Astrocyte (in vitro differentiated cells and primary cell): ENCODE results near the gene B9D1. TPM values are rescaled to one million over a fixed set of nuclear protein-coding genes. Genes with fewer than 3 reads are reported as not detected.

Experiments used
- DNase-seq: peaks from one replicate; pipeline ENCODE4 v3.0.0-alpha.2; 2010; ENCODE audit warnings: low read depth
- FAIRE-seq: peaks from 2 replicates; lab custom pipeline; 2011; peaks lifted over from hg19 to GRCh38; lab: Jason Lieb, UNC
- H2AFZ ChIP-seq: 2 replicates; pipeline ENCODE4 v1.6.0; 2012; ENCODE audit warnings: low read depth, low read length, inconsistent platforms
- H3K27ac ChIP-seq: 2 replicates; pipeline ENCODE4 v1.5.1; 2011; ENCODE audit warnings: low read depth, low read length, inconsistent platforms
- H3K27me3 ChIP-seq: 2 replicates; pipeline ENCODE4 v1.6.0; 2011; ENCODE audit warnings: low read length, inconsistent platforms; ENCODE audit not compliant: insufficient read depth
- H3K36me3 ChIP-seq: 2 replicates; pipeline ENCODE4 v1.5.1; 2011; ENCODE audit warnings: low read length, inconsistent platforms; ENCODE audit not compliant: insufficient read depth
- H3K4me1 ChIP-seq: 2 replicates; pipeline ENCODE4 v1.5.1; 2011; ENCODE audit warnings: low read length, inconsistent platforms; ENCODE audit not compliant: insufficient read depth
- H3K4me2 ChIP-seq: 2 replicates; pipeline ENCODE4 v1.6.0; 2012; ENCODE audit warnings: low read length, inconsistent platforms
- H3K4me3 ChIP-seq: 2 replicates; pipeline ENCODE4 v1.5.1; 2011; ENCODE audit warnings: low read depth, mild to moderate bottlenecking, low read length, inconsistent platforms; ENCODE audit not compliant: insufficient read depth
- H3K79me2 ChIP-seq: 2 replicates; pipeline ENCODE4 v1.6.0; 2012; ENCODE audit warnings: mild to moderate bottlenecking, low read length, inconsistent platforms; ENCODE audit not compliant: insufficient read depth
- H3K9ac ChIP-seq: 2 replicates; pipeline ENCODE4 v1.6.0; 2012; ENCODE audit warnings: mild to moderate bottlenecking, low read length, inconsistent platforms
- H3K9me3 ChIP-seq: 2 replicates; pipeline ENCODE4 v1.5.1; 2012; ENCODE audit warnings: low read depth, mild to moderate bottlenecking, low read length, inconsistent platforms; ENCODE audit not compliant: insufficient read depth
- H4K20me1 ChIP-seq: 2 replicates; pipeline ENCODE4 v1.6.0; 2012; ENCODE audit warnings: low read length, inconsistent platforms; ENCODE audit not compliant: insufficient read depth
- H3K27ac Mint-ChIP-seq: one replicate; pipeline ENCODE4 v1.8.0; 2021; ENCODE audit warnings: mild to moderate bottlenecking, mixed read lengths; ENCODE audit not compliant: unreplicated experiment
- H3K27me3 Mint-ChIP-seq: one replicate; pipeline ENCODE4 v1.8.0; 2021; ENCODE audit warnings: low read depth, mixed read lengths; ENCODE audit not compliant: unreplicated experiment
- H3K36me3 Mint-ChIP-seq: one replicate; pipeline ENCODE4 v1.8.0; 2021; ENCODE audit warnings: low read depth, mixed read lengths; ENCODE audit not compliant: unreplicated experiment
- H3K4me1 Mint-ChIP-seq: one replicate; pipeline ENCODE4 v1.8.0; 2021; ENCODE audit warnings: low read depth, mixed read lengths; ENCODE audit not compliant: unreplicated experiment
- H3K4me3 Mint-ChIP-seq: one replicate; pipeline ENCODE4 v1.8.0; 2021; ENCODE audit warnings: mild to moderate bottlenecking, moderate library complexity, mixed read lengths; ENCODE audit not compliant: unreplicated experiment
- H3K9me3 Mint-ChIP-seq: one replicate; pipeline ENCODE4 v1.8.0; 2021; ENCODE audit warnings: mild to moderate bottlenecking, mixed read lengths; ENCODE audit not compliant: unreplicated experiment
- EZH2 ChIP-seq: IDR thresholded peaks from 2 replicates; pipeline ENCODE4 v1.6.1; 2012; ENCODE audit warnings: mild to moderate bottlenecking, low read length, inconsistent platforms; ENCODE audit not compliant: insufficient read depth
- total RNA-seq: library from RNA; stranded (reverse); gene quantifications from 2 replicates; pipeline ENCODE4 v1.2.1, GENCODE V29; 2021
- TF ChIP-seq, protein P1 (sequence below): IDR thresholded peaks from 2 replicates; pipeline ENCODE4 v1.5.1; 2011; ENCODE audit warnings: low read depth, mild to moderate bottlenecking, inconsistent platforms, low read length, moderate library complexity; ENCODE audit not compliant: insufficient read depth

Gene B9D1
- total RNA-seq, 1 donor from 2014 or later, result 10.2 TPM

- H3K9ac ChIP-seq, result no peak overlapping the region
- TF ChIP-seq, protein P1, sequence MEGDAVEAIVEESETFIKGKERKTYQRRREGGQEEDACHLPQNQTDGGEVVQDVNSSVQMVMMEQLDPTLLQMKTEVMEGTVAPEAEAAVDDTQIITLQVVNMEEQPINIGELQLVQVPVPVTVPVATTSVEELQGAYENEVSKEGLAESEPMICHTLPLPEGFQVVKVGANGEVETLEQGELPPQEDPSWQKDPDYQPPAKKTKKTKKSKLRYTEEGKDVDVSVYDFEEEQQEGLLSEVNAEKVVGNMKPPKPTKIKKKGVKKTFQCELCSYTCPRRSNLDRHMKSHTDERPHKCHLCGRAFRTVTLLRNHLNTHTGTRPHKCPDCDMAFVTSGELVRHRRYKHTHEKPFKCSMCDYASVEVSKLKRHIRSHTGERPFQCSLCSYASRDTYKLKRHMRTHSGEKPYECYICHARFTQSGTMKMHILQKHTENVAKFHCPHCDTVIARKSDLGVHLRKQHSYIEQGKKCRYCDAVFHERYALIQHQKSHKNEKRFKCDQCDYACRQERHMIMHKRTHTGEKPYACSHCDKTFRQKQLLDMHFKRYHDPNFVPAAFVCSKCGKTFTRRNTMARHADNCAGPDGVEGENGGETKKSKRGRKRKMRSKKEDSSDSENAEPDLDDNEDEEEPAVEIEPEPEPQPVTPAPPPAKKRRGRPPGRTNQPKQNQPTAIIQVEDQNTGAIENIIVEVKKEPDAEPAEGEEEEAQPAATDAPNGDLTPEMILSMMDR, result no peak
- no peak for TF ChIP-seq EZH2
- peaks cover 8% of the 10 kb centered on the region for H3K4me1 ChIP-seq
- no peaks in the 10 kb centered on the region for H3K79me2 ChIP-seq
- no peak overlapping the region for H3K4me3 ChIP-seq
- H3K27ac ChIP-seq, result no peak overlapping the region
- H2AFZ ChIP-seq, result no peak overlapping the region
- no peak for DNase-seq
- H3K36me3 ChIP-seq, result no peaks in the 10 kb centered on the region
- H4K20me1 ChIP-seq, result peaks cover 5% of the 10 kb centered on the region
- H3K27me3 ChIP-seq, result no peaks in the 10 kb centered on the region
- Mint-ChIP-seq H3K36me3 (peaks cover 14% of the 10 kb centered on the region), H3K27ac (no peak overlapping the region), H3K4me3 (no peak overlapping the region), H3K4me1 (peaks cover 5% of the 10 kb centered on the region), H3K9me3 (no peaks in the 10 kb centered on the region), H3K27me3 (peaks cover 11% of the 10 kb centered on the region)
- no peaks in the 10 kb centered on the region for H3K9me3 ChIP-seq
- no peak overlapping the region for H3K4me2 ChIP-seq
- no peak for FAIRE-seq
Measured at GRCh38 chr17:19359856-19360255, 2.7 kb downstream of the B9D1 start.

GRCh38 chr17:19359151-19359550, 3.4 kb downstream of the B9D1 start:
- DNase-seq (no peak), FAIRE-seq (no peak)
- no peak overlapping the region for H3K4me3 Mint-ChIP-seq

DNA sequence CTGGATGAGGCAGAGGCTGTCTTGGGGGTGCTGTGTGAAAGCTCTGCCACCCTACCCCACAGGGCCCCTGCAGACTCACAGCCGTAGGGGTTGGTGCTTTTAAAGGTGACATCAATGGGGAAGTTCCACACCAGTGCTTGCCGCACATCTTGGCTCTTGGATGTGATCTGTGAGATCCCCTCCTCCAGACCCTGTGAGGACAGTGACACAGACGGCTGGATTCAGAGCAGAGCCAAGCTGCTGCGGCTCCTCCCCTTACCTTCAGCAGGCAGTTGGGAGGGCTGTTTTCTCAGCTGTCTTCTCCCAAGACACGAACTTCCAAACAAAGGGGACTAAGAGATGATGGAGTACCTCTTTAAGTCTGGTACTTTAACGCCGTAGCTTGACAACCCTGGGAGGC, 4.8 kb downstream of the B9D1 start:
- H3K9me3 Mint-ChIP-seq, result no peaks in the 10 kb centered on the region
- Histone ChIP-seq H3K4me2 (no peak overlapping the region), H3K27me3 (no peaks in the 10 kb centered on the region), H2AFZ (no peak overlapping the region), H3K4me1 (peaks cover 16% of the 10 kb centered on the region), H3K36me3 (no peaks in the 10 kb centered on the region), H3K9ac (no peak overlapping the region), H3K79me2 (no peaks in the 10 kb centered on the region), H3K9me3 (no peaks in the 10 kb centered on the region), H3K27ac (no peak overlapping the region), H4K20me1 (peaks cover 5% of the 10 kb centered on the region), H3K4me3 (no peak overlapping the region)
- no peak overlapping the region for H3K27ac Mint-ChIP-seq
- peaks cover 14% of the 10 kb centered on the region for H3K36me3 Mint-ChIP-seq
- TF ChIP-seq, protein P1, result no peak
- TF ChIP-seq EZH2, result no peak
- H3K27me3 Mint-ChIP-seq, result peaks cover 6% of the 10 kb centered on the region
- FAIRE-seq (no peak), DNase-seq (no peak)
- no peak overlapping the region for H3K4me3 Mint-ChIP-seq
- H3K4me1 Mint-ChIP-seq, result peaks cover 7% of the 10 kb centered on the region

More at GRCh38 chr17:19359151-19359550, 3.4 kb downstream of the B9D1 start:
- Mint-ChIP-seq H3K27me3 (peaks cover 6% of the 10 kb centered on the region), H3K27ac (no peak overlapping the region), H3K4me1 (peaks cover 3% of the 10 kb centered on the region), H3K9me3 (no peaks in the 10 kb centered on the region), H3K36me3 (peaks cover 14% of the 10 kb centered on the region)
- no peaks in the 10 kb centered on the region for H3K36me3 ChIP-seq
- no peak for TF ChIP-seq EZH2
- TF ChIP-seq, protein P1, result no peak
- no peaks in the 10 kb centered on the region for H3K9me3 ChIP-seq
- H4K20me1 ChIP-seq, result peaks cover 5% of the 10 kb centered on the region
- H3K27me3 ChIP-seq, result no peaks in the 10 kb centered on the region
- H2AFZ ChIP-seq, result no peak overlapping the region
- no peak overlapping the region for H3K4me2 ChIP-seq
- H3K9ac ChIP-seq, result no peak overlapping the region
- H3K4me3 ChIP-seq, result no peak overlapping the region
- no peak overlapping the region for H3K27ac ChIP-seq
- peaks cover 15% of the 10 kb centered on the region for H3K4me1 ChIP-seq
- H3K79me2 ChIP-seq, result no peaks in the 10 kb centered on the region
